ENCODE results near the gene POC1A.

DNA sequence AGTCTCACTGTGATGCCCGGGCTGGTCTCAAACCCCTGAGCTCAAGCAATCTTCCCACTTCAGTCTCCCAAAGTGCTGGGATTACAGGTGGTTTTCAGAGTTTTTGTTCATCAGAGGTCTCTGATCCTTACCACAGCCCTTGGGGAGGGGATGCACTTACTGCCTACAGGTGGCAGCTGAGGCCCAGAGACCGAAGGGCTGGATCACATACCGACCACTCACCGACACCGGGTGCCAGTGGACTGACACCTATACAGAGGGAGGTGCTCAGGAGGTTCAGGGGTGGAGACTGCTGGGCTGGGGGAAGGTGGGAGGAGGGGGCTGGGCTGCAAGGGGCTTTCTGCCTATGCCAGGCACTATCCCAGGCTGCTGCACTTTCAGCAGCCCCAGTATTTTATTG is 117.4 kb downstream of the POC1A start:
- TF ChIP-seq, protein P1, sequence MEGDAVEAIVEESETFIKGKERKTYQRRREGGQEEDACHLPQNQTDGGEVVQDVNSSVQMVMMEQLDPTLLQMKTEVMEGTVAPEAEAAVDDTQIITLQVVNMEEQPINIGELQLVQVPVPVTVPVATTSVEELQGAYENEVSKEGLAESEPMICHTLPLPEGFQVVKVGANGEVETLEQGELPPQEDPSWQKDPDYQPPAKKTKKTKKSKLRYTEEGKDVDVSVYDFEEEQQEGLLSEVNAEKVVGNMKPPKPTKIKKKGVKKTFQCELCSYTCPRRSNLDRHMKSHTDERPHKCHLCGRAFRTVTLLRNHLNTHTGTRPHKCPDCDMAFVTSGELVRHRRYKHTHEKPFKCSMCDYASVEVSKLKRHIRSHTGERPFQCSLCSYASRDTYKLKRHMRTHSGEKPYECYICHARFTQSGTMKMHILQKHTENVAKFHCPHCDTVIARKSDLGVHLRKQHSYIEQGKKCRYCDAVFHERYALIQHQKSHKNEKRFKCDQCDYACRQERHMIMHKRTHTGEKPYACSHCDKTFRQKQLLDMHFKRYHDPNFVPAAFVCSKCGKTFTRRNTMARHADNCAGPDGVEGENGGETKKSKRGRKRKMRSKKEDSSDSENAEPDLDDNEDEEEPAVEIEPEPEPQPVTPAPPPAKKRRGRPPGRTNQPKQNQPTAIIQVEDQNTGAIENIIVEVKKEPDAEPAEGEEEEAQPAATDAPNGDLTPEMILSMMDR (IDR thresholded peaks at IDR 0.05) = no peak
- TF ChIP-seq POLR2A (IDR thresholded peaks at IDR 0.05) = no peak
